ENCODE results near the gene MAPKAPK3.

DNA sequence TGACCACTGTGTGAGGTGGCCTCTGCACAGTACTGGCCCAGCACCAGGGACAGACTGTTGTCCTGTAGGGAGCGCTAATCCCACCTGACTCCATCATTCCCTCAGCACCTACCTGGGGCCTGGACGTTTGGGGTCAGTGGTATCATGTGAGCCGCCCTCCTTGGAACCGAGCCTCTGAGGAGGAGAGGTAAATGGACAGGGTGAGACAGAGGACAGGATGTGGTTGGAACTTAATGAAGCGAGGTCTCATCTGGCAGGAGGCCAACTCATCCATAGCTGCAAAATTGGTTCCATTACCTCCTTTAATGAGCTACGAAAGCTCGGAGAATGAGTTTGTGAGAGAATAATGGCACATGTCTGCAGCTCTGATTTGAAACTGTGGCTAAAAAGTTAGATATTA lies 13.9 kb downstream of the MAPKAPK3 start:
- TF ChIP-seq, protein P1, sequence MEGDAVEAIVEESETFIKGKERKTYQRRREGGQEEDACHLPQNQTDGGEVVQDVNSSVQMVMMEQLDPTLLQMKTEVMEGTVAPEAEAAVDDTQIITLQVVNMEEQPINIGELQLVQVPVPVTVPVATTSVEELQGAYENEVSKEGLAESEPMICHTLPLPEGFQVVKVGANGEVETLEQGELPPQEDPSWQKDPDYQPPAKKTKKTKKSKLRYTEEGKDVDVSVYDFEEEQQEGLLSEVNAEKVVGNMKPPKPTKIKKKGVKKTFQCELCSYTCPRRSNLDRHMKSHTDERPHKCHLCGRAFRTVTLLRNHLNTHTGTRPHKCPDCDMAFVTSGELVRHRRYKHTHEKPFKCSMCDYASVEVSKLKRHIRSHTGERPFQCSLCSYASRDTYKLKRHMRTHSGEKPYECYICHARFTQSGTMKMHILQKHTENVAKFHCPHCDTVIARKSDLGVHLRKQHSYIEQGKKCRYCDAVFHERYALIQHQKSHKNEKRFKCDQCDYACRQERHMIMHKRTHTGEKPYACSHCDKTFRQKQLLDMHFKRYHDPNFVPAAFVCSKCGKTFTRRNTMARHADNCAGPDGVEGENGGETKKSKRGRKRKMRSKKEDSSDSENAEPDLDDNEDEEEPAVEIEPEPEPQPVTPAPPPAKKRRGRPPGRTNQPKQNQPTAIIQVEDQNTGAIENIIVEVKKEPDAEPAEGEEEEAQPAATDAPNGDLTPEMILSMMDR (IDR thresholded peaks at IDR 0.05 in 8 of 11, conservative IDR thresholded peaks at IDR 0.05 in 3 of 11), result no peak
- no peak for TF ChIP-seq POLR2A (IDR thresholded peaks at IDR 0.05)
- no peak for TF ChIP-seq POLR2AphosphoS5 (IDR thresholded peaks at IDR 0.05)

Data from spleen (tissue), 7 donors.